NT2/D1 (cell line): ENCODE data around the gene MRPS9.

Experiments
- DNase-seq: peaks from one replicate; pipeline ENCODE4 v3.0.0-alpha.2; 2011; ENCODE audit warnings: low read depth, low spot score
- H3K27me3 ChIP-seq: 2 replicates; pipeline ENCODE4 v1.6.0; 2011; ENCODE audit warnings: mild to moderate bottlenecking; ENCODE audit not compliant: insufficient read length, insufficient read depth
- H3K36me3 ChIP-seq: 2 replicates; pipeline ENCODE4 v1.6.1; 2011; ENCODE audit warnings: mild to moderate bottlenecking, low read length, mixed read lengths; ENCODE audit not compliant: insufficient read depth, insufficient read length
- H3K4me1 ChIP-seq: 2 replicates; pipeline ENCODE4 v1.5.1; 2011; ENCODE audit not compliant: insufficient read depth, insufficient read length
- H3K4me3 ChIP-seq: 2 replicates; pipeline ENCODE4 v1.5.1; 2011; ENCODE audit warnings: low read depth; ENCODE audit not compliant: insufficient read length
- H3K9ac ChIP-seq: 2 replicates; pipeline ENCODE4 v1.6.0; 2011; ENCODE audit warnings: low read depth; ENCODE audit not compliant: insufficient read length
- H3K9me3 ChIP-seq: 2 replicates; pipeline ENCODE4 v1.5.1; 2011; ENCODE audit warnings: mild to moderate bottlenecking, low read length; ENCODE audit not compliant: insufficient read depth
- SUZ12 ChIP-seq: IDR thresholded peaks from 2 replicates; pipeline ENCODE4 v1.6.1; 2011; ENCODE audit not compliant: insufficient read length, insufficient read depth; ENCODE audit errors: extremely low read depth
- YY1 ChIP-seq: IDR thresholded peaks from 2 replicates; pipeline ENCODE4 v1.6.1; 2011; ENCODE audit not compliant: insufficient read length, insufficient read depth
- ZNF274 ChIP-seq: IDR thresholded peaks from 2 replicates; pipeline ENCODE4 v1.6.1; 2011; ENCODE audit warnings: mild to moderate bottlenecking, low read depth, low read length

The MRPS9 gene

DNA sequence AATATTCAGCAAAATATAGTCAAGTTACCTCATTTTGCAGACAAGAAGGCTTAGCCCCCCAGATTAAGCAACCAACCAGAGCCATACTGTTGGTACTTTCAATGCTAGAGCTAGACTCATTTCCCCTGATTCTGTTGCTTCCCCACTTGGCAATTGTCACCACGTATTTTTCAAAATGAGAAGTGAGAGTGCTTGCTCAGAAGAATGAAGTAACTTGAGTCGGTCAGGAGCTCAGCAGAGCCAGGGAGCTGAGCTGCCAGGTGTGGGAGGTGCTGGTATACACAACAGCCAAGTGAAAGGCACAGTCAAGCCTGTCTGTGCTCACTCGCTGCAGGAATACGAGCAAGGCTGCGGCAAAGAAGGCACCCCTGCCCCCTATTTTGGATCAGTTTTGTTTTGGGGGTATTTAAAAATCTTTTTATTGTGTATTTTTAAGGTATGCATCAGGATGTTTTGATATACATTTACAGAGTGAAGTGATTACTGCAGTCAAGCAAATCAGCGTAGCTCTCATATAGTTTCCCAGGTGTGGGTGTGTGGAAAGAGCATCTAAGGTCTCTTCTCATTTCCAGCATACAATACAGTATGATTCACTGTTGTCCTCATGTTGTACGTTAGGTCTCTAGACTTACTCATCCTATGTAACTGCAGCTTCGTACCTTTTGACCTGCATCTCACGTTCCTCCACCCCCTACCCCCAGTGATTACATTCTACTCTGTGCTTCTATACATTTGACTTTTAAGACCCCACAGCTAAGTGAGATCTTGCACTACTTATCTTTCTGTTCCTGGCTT lies 62.4 kb downstream of the MRPS9 start:
- Histone ChIP-seq H3K9ac (no peak overlapping the region), H3K36me3 (peaks cover 47% of the 10 kb centered on the region), H3K27me3 (no peaks in the 10 kb centered on the region), H3K4me1 (peaks cover 9% of the 10 kb centered on the region), H3K9me3 (no peaks in the 10 kb centered on the region), H3K4me3 (no peak overlapping the region)
- DNase-seq, result no peak
- TF ChIP-seq SUZ12 (no peak), ZNF274 (no peak), YY1 (no peak)

- no peak for TF ChIP-seq YY1
- no peak for TF ChIP-seq SUZ12
- TF ChIP-seq ZNF274, result no peak
These were observed 64.1 kb downstream of the MRPS9 start for GRCh38 chr2:105102001-105102400.

DNA sequence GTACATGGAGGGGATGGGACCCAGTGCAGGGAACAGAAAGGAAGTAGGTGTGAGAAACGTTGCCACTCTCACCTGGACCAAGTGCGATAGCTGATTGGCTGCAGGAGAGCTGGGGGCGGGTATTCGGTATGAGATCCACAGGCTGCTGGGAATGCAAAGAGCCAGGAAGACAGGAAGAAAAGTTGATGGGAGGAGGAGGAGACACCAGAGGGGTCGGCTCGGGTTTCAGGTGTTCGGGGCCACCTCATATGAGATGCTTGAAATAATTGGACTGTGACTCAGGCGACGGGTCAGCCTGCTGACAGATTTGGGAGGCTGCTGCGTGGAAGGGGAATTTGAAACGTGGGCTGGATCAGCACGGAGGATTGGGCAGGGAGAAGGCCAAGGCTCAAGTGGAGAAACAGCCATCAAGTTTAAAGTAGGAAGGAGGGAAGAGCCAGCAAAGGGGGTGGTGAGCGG lies 65.1 kb downstream of the MRPS9 start:
- Histone ChIP-seq H3K4me1 (peaks cover 9% of the 10 kb centered on the region), H3K9me3 (no peaks in the 10 kb centered on the region), H3K36me3 (peaks cover 37% of the 10 kb centered on the region), H3K27me3 (peaks cover 8% of the 10 kb centered on the region), H3K9ac (no peak overlapping the region), H3K4me3 (no peak overlapping the region)
- TF ChIP-seq ZNF274 (no peak), SUZ12 (no peak), YY1 (no peak)
- DNase-seq, result peak; percentile 85

More at GRCh38 chr2:105102001-105102400, 64.1 kb downstream of the MRPS9 start:
- Histone ChIP-seq H3K9ac (no peak overlapping the region), H3K27me3 (no peaks in the 10 kb centered on the region), H3K4me3 (no peak overlapping the region), H3K36me3 (peaks cover 46% of the 10 kb centered on the region), H3K9me3 (no peaks in the 10 kb centered on the region), H3K4me1 (peaks cover 9% of the 10 kb centered on the region)
- no peak for DNase-seq

DNA sequence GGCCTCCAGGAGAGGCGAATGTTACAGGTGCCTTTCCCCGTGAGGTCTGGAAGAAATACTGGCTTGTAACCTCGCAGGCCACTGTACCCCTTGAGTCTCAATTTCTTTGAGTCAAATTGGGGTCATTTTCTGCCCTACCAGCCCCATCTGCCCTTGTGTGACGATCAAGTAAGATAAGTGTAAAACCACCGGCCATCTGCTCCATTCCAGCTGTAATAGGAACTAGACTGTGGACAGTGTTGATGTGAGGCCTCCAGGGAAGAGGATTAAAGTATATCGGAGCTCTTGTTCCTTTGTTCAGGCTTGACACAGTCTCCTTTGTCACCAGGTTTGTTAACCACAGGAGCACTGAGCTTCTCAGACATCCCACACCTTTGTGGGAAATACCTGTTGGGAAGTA lies 65.6 kb downstream of the MRPS9 start:
- Histone ChIP-seq H3K4me1 (peaks cover 9% of the 10 kb centered on the region), H3K9me3 (no peaks in the 10 kb centered on the region), H3K9ac (no peak overlapping the region), H3K4me3 (no peak overlapping the region), H3K36me3 (peaks cover 33% of the 10 kb centered on the region), H3K27me3 (peaks cover 9% of the 10 kb centered on the region)
- TF ChIP-seq SUZ12, result no peak
- no peak for TF ChIP-seq ZNF274
- TF ChIP-seq YY1, result no peak
- no peak for DNase-seq

GRCh38 chr2:105104208-105104731 lies 66.4 kb downstream of the MRPS9 start:
- Histone ChIP-seq H3K9me3 (no peaks in the 10 kb centered on the region), H3K4me1 (peaks cover 9% of the 10 kb centered on the region), H3K9ac (no peak overlapping the region), H3K27me3 (peaks cover 9% of the 10 kb centered on the region), H3K4me3 (no peak overlapping the region), H3K36me3 (peaks cover 28% of the 10 kb centered on the region)
- TF ChIP-seq SUZ12, result no peak
- no peak for TF ChIP-seq YY1
- no peak for TF ChIP-seq ZNF274
- no peak for DNase-seq

- Histone ChIP-seq H3K27me3 (peaks cover 25% of the 10 kb centered on the region), H3K9ac (no peak overlapping the region), H3K9me3 (no peaks in the 10 kb centered on the region), H3K36me3 (no peaks in the 10 kb centered on the region), H3K4me1 (no peaks in the 10 kb centered on the region), H3K4me3 (no peak overlapping the region)
- no peak for TF ChIP-seq YY1
- TF ChIP-seq ZNF274, result no peak
- TF ChIP-seq SUZ12, result no peak
- no peak for DNase-seq
These were observed 72.5 kb downstream of the MRPS9 start for GRCh38 chr2:105110295-105110829.

DNA sequence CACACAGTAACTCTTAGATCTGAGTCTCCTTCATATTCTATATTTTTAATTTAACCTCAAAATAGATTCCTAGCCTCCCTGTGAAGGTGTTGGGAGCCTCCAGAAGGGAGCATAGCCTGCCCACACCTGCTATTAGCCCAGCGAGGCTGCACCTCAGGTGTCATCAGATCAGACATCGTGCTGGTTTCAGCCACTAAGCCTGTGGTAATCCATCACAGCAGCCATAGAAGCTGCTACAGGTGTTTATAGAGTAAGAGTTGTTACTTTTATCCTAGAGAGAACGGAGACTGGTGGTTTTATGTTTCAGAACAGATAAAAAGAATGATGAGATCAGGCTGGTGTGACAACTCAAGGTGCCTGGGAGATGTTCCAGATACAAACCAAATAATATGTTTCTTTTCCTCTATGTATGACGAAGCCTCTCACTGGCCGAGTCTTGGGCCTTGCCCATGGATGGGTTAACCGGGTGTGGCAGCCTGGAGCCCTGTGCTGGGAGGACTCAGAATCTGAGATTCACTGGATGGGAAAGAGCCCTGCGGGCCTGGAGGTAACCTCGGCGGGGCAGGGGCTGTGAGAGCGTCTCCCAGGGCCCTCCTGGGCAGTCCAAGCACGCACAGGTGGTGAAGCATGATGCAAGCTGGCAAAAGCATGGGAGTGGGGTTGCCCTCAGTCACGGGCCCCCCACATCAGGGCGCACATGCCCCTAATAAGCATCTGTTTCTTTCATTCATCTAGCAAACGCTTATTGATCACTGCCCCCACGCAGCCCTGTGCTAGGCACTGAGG lies 73.7 kb downstream of the MRPS9 start:
- no peaks in the 10 kb centered on the region for H3K36me3 ChIP-seq
- peaks cover 25% of the 10 kb centered on the region for H3K27me3 ChIP-seq
- no peak for DNase-seq
- TF ChIP-seq SUZ12 (no peak), YY1 (no peak), ZNF274 (no peak)
- no peak overlapping the region for H3K9ac ChIP-seq
- no peaks in the 10 kb centered on the region for H3K4me1 ChIP-seq
- no peaks in the 10 kb centered on the region for H3K9me3 ChIP-seq
- H3K4me3 ChIP-seq, result no peak overlapping the region
